Peyer's patch (tissue), 4 donors: ENCODE data around the gene DPCD.

Experiments used
- CTCF ChIP-seq, 6 experiments: fragments of 450-650 bp in 4 of 6; fragments of 200-600 bp in 2 of 6; sonication (generic) in 1 of 6; IDR thresholded peaks; one replicate each; pipeline ENCODE4 v1.5.1; 2017 to 2019; ENCODE audit warnings: antibody characterized with exemption in 6 of 6, mild to moderate bottlenecking in 3 of 6, moderate library complexity in 1 of 6
- POLR2A ChIP-seq, 2 donors: fragments of 450-650 bp; IDR thresholded peaks; one replicate each; pipeline ENCODE4 v1.5.1; 2017; ENCODE audit warnings: antibody characterized with exemption in 2 of 2, mild to moderate bottlenecking in 2 of 2, moderate library complexity in 2 of 2

GRCh38 chr10:101609481-101609880, 21.4 kb downstream of the DPCD start:
- TF ChIP-seq CTCF (IDR thresholded peaks at IDR 0.05) (no peak), POLR2A (IDR thresholded peaks at IDR 0.05) (no peak)
